OCI-LY3 (cell line): ENCODE measurements around the gene AQP2.

ENCODE experiments used
- EZH2phosphoT487 ChIP-seq: fragments of 200-600 bp; shearing (Covaris generic); IDR thresholded peaks from 2 replicates; pipeline ENCODE4 v1.6.1; 2018; ENCODE audit warnings: antibody characterized with exemption, mixed run types, low read depth
- TF ChIP-seq, protein P1 (sequence below): fragments of 200-600, 300-600 bp; sonication (generic); IDR thresholded peaks from 2 replicates; pipeline ENCODE4 v1.5.1; 2014; ENCODE audit warnings: antibody characterized with exemption, low read length, low read depth

DNA sequence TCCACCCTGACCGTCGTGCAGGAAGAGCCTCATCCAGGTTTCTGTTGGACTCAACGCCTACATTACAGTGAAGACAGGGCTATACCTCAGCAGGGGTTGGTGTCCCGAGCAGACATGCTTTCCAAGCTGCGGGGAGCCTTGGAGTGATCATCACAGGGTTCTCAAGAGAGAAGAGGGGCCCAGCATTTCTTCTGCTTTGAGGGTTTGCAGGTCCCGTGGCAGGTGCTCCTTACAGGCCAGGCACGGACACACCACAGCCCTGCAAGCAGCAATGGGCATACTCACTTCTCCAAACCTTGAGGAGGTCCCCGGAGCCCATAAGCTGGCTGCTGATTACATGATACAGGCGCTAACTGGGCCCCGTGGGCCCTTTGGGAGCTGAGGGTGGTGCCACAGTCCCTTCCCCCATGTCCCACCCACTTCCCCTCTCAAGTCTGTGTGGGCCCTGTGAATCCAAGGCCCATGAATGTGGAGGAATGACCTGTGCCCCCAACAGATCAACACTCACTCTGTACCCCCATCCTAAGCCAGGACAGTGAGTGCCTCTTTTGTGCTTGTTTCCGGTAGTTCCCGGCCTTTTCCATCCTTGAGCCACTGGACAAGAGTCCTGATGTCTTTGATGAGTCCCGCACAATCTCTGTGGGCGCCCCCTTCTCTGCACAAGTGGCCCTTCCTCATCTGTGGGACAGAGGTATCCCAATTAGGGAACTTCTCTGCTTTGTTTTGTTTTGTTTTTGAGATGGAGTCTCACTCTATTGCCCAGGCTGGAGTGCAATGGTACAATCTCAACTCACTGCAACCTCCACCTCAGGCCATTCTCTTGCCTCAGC is 1.1 kb downstream of the AQP2 start:
- TF ChIP-seq, protein P1, sequence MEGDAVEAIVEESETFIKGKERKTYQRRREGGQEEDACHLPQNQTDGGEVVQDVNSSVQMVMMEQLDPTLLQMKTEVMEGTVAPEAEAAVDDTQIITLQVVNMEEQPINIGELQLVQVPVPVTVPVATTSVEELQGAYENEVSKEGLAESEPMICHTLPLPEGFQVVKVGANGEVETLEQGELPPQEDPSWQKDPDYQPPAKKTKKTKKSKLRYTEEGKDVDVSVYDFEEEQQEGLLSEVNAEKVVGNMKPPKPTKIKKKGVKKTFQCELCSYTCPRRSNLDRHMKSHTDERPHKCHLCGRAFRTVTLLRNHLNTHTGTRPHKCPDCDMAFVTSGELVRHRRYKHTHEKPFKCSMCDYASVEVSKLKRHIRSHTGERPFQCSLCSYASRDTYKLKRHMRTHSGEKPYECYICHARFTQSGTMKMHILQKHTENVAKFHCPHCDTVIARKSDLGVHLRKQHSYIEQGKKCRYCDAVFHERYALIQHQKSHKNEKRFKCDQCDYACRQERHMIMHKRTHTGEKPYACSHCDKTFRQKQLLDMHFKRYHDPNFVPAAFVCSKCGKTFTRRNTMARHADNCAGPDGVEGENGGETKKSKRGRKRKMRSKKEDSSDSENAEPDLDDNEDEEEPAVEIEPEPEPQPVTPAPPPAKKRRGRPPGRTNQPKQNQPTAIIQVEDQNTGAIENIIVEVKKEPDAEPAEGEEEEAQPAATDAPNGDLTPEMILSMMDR: no peak
- TF ChIP-seq EZH2phosphoT487: no peak
